ENCODE data around the gene TMEM41B. TPM values are rescaled to one million over a fixed set of nuclear protein-coding genes. Genes with fewer than 3 reads are reported as not detected.

The TMEM41B gene
- total RNA-seq, 4 donors from 2014 or later: 26.0 to 31.2 (median 28.9) TPM

Small RNA genes within 50 kb of the gene (small RNA-seq; reads per million reads assigned to genes)
- gene RF00017: not detected

Other genes with a start within 250 kb of the TMEM41B start
- gene SCUBE2, start 223.0 kb downstream of the TMEM41B start, total RNA-seq: 10 to 100 TPM in 1 of 4 donors, 1 to 10 TPM in 3; 3.1 to 12.6 (median 4.7) TPM
- gene DENND5A, start 49.2 kb downstream of the TMEM41B start, total RNA-seq: 100 to 1,000 TPM; 110 to 134 (median 118) TPM
- gene IPO7, start 70.1 kb upstream of the TMEM41B start, total RNA-seq: 10 to 100 TPM; 57.7 to 92.9 (median 65.3) TPM
- gene ZNF143, start 146.4 kb upstream of the TMEM41B start, total RNA-seq: 10 to 100 TPM; 14.0 to 40.9 (median 23.8) TPM

Data from tibial nerve (tissue), 4 donors.